Lung microvascular endothelial cell (primary cell): ENCODE measurements around the gene PON1. TPM values are rescaled to one million over a fixed set of nuclear protein-coding genes. Genes with fewer than 3 reads are reported as not detected.

ENCODE experiments used
- DNase-seq, 2 donors: peaks; one replicate each; pipeline versions ENCODE4 v3.0.0 to v3.0.0-alpha.2; 2010; ENCODE audit warnings: low read depth in 2 of 2
- total RNA-seq: library from RNA; depleted of rRNA; stranded (reverse); fragments of >200 nt; gene quantifications from 2 replicates; pipeline ENCODE4 v1.2.1, GENCODE V29; 2014

The PON1 gene
- total RNA-seq, 1 donor from 2014 or later = not detected

- no peak for DNase-seq
Observed at GRCh38 chr7:95261895-95262415, 62.4 kb downstream of the PON1 start.

- DNase-seq = no peak
Observed at GRCh38 chr7:95255691-95256090, 68.6 kb downstream of the PON1 start.

GRCh38 chr7:95253986-95254385 lies 70.3 kb downstream of the PON1 start:
- DNase-seq = no peak

GRCh38 chr7:95251966-95252365 lies 72.4 kb downstream of the PON1 start:
- no peak for DNase-seq

GRCh38 chr7:95250571-95250970 lies 73.8 kb downstream of the PON1 start:
- DNase-seq = no peak

Other genes starting within 250 kb of the PON1 start
- gene PON3, start 71.8 kb upstream of the PON1 start, total RNA-seq = under 0.01 TPM in 1 of 2 replicates, not detected in the other
- gene PON2, start 110.5 kb upstream of the PON1 start, total RNA-seq = 102 and 123 TPM in 2 replicates
- gene ASB4, start 161.4 kb upstream of the PON1 start, total RNA-seq = not detected in 2 replicates